GM18519 (cell line): ENCODE results near the gene FGF12.
A peak's percentile ranks its signal among the peaks of the same experiment; 100 is the strongest.

Experiments
- ATAC-seq: cut with Tn5 transposase; IDR thresholded peaks from one replicate; pipeline ENCODE4 v1.9.1; 2021; ENCODE audit warnings: mild to moderate bottlenecking, moderate library complexity; ENCODE audit not compliant: unreplicated experiment, low FRiP score

The FGF12 gene

GRCh38 chr3:192161661-192162060, 565.7 kb downstream of the FGF12 start:
- no peak for ATAC-seq

- ATAC-seq: no peak
Observed at GRCh38 chr3:192156382-192156781, 571.0 kb downstream of the FGF12 start.

GRCh38 chr3:192155194-192155593, 572.1 kb downstream of the FGF12 start:
- no peak for ATAC-seq

- no peak for ATAC-seq
Observed at GRCh38 chr3:192133271-192133670, 594.1 kb downstream of the FGF12 start.

GRCh38 chr3:192130534-192131132, 596.7 kb downstream of the FGF12 start:
- ATAC-seq: peak; percentile 61

- no peak for ATAC-seq
Observed at GRCh38 chr3:192129586-192129985, 597.8 kb downstream of the FGF12 start.

GRCh38 chr3:192128922-192129321, 598.4 kb downstream of the FGF12 start:
- ATAC-seq: peak; percentile 54

GRCh38 chr3:192128060-192128459, 599.3 kb downstream of the FGF12 start:
- ATAC-seq: no peak

GRCh38 chr3:192122832-192123594, 604.3 kb downstream of the FGF12 start:
- ATAC-seq: peak; percentile 84

GRCh38 chr3:192121923-192122322, 605.4 kb downstream of the FGF12 start:
- no peak for ATAC-seq

GRCh38 chr3:192108820-192109219, 618.5 kb downstream of the FGF12 start:
- ATAC-seq: no peak

- ATAC-seq: no peak
Observed at GRCh38 chr3:192106543-192106942, 620.8 kb downstream of the FGF12 start.

GRCh38 chr3:192092388-192093005, 634.8 kb downstream of the FGF12 start:
- ATAC-seq: no peak

- no peak for ATAC-seq
Observed at GRCh38 chr3:192091831-192092230, 635.5 kb downstream of the FGF12 start.

- no peak for ATAC-seq
Observed at GRCh38 chr3:192090586-192090985, 636.8 kb downstream of the FGF12 start.
